WTC11 (cell line): ENCODE data around the gene RPL13A. TPM values are rescaled to one million over a fixed set of nuclear protein-coding genes. Genes with fewer than 3 reads are reported as not detected.

Source experiments
- ATAC-seq: fragments of 200-7000 bp; cut with Tn5 transposase; 2 replicates; pipeline ENCODE4 v1.10.0; 2021; ENCODE audit warnings: mild to moderate bottlenecking, moderate library complexity
- CTCF ChIA-PET: fragments of 300-600 bp; sonication (Branson Sonifier 250); formaldehyde crosslinking; loops from one replicate; lab custom pipeline; 2021; ENCODE audit warnings: antibody characterized with exemption; lab: Charles Lee
- POLR2A ChIA-PET: fragments of 350-600 bp; sonication (Branson Sonifier 250); formaldehyde crosslinking; loops from one replicate; lab custom pipeline; 2021; ENCODE audit warnings: antibody characterized with exemption; lab: Charles Lee
- DNase-seq: peaks from one replicate; pipeline ENCODE4 v3.0.0; 2021; ENCODE audit warnings: low spot score
- H3K27ac Mint-ChIP-seq: 2 replicates; pipeline ENCODE4 v1.8.0; 2021; ENCODE audit warnings: mixed read lengths
- H3K27me3 Mint-ChIP-seq: 2 replicates; pipeline ENCODE4 v1.8.0; 2021; ENCODE audit warnings: low read depth, mild to moderate bottlenecking, moderate library complexity, mixed read lengths
- H3K36me3 Mint-ChIP-seq: 2 replicates; pipeline ENCODE4 v1.8.0; 2021; ENCODE audit warnings: mixed read lengths
- H3K4me1 Mint-ChIP-seq: 2 replicates; pipeline ENCODE4 v1.8.0; 2022; ENCODE audit warnings: mixed read lengths
- H3K4me3 Mint-ChIP-seq: 2 replicates; pipeline ENCODE4 v1.8.0; 2021; ENCODE audit warnings: mild to moderate bottlenecking, moderate library complexity, mixed read lengths
- H3K9me3 Mint-ChIP-seq: 2 replicates; pipeline ENCODE4 v1.8.0; 2021; ENCODE audit warnings: mixed read lengths
- ELF4 ChIP-seq: sonication (generic); formaldehyde crosslinking; IDR thresholded peaks from 2 replicates; pipeline ENCODE4 v1.8.1; 2022; ENCODE audit warnings: low read depth, mild to moderate bottlenecking, moderate library complexity, missing genetic modification reagents
- ESRRA ChIP-seq: sonication (generic); formaldehyde crosslinking; IDR thresholded peaks from 2 replicates; pipeline ENCODE4 v1.8.1; 2022; ENCODE audit warnings: mild to moderate bottlenecking, missing genetic modification reagents, borderline replicate concordance
- GRHL2 ChIP-seq: fragments of 250-450 bp; sonication (Bioruptor Pico); IDR thresholded peaks from 2 replicates; pipeline ENCODE4 v1.8.0; 2022; ENCODE audit warnings: mild to moderate bottlenecking, moderate library complexity; ENCODE audit not compliant: insufficient replicate concordance, severe bottlenecking
- HMGXB4 ChIP-seq: sonication (generic); formaldehyde crosslinking; IDR thresholded peaks from 2 replicates; pipeline ENCODE4 v1.8.1; 2023; ENCODE audit warnings: mild to moderate bottlenecking, moderate library complexity, missing genetic modification reagents
- KAT7 ChIP-seq: sonication (generic); formaldehyde crosslinking; IDR thresholded peaks from 2 replicates; pipeline ENCODE4 v1.8.1; 2023; ENCODE audit warnings: missing genetic modification reagents, mild to moderate bottlenecking, borderline replicate concordance
- MXD4 ChIP-seq: fragments of 250-450 bp; sonication (Bioruptor Pico); IDR thresholded peaks from 2 replicates; pipeline ENCODE4 v1.8.0; 2021; ENCODE audit warnings: mild to moderate bottlenecking, moderate library complexity, borderline replicate concordance
- NR2C2 ChIP-seq: sonication (generic); formaldehyde crosslinking; IDR thresholded peaks from 2 replicates; pipeline ENCODE4 v1.8.0; 2022; ENCODE audit warnings: mild to moderate bottlenecking, missing genetic modification reagents
- RELA ChIP-seq: sonication (generic); formaldehyde crosslinking; IDR thresholded peaks from 2 replicates; pipeline ENCODE4 v1.8.1; 2022; ENCODE audit warnings: missing genetic modification reagents, mild to moderate bottlenecking, borderline replicate concordance
- SMAD4 ChIP-seq: sonication (generic); formaldehyde crosslinking; IDR thresholded peaks from 2 replicates; pipeline ENCODE4 v1.8.0; 2022; ENCODE audit warnings: mild to moderate bottlenecking, missing genetic modification reagents
- STAT6 ChIP-seq: sonication (generic); formaldehyde crosslinking; conservative IDR thresholded peaks from 2 replicates; pipeline ENCODE4 v1.8.1; 2023; ENCODE audit warnings: mild to moderate bottlenecking, low read depth, missing genetic modification reagents, moderate library complexity
- ZNF121 ChIP-seq: sonication (generic); formaldehyde crosslinking; IDR thresholded peaks from 2 replicates; pipeline ENCODE4 v1.8.0; 2023; ENCODE audit warnings: missing genetic modification reagents
- ZNF138 ChIP-seq: sonication (generic); formaldehyde crosslinking; conservative IDR thresholded peaks from 2 replicates; pipeline ENCODE4 v1.8.1; 2022; ENCODE audit warnings: mild to moderate bottlenecking, moderate library complexity, missing genetic modification reagents
- ZNF281 ChIP-seq: sonication (generic); formaldehyde crosslinking; IDR thresholded peaks from 2 replicates; pipeline ENCODE4 v1.8.0; 2023; ENCODE audit warnings: mild to moderate bottlenecking, missing genetic modification reagents
- ZNF396 ChIP-seq: fragments of 250-450 bp; sonication (Bioruptor Pico); IDR thresholded peaks from 2 replicates; pipeline ENCODE4 v1.8.0; 2021; ENCODE audit warnings: mild to moderate bottlenecking, moderate library complexity, borderline replicate concordance
- ZNF416 ChIP-seq: fragments of 250-450 bp; sonication (Bioruptor Pico); IDR thresholded peaks from 2 replicates; pipeline ENCODE4 v1.9.0; 2021; ENCODE audit warnings: mild to moderate bottlenecking, inconsistent platforms
- ZNF671 ChIP-seq: fragments of 250-450 bp; sonication (Bioruptor Pico); IDR thresholded peaks from 2 replicates; pipeline ENCODE4 v1.8.0; 2021; ENCODE audit warnings: mild to moderate bottlenecking
- ZSCAN18 ChIP-seq: fragments of 250-450 bp; sonication (Bioruptor Pico); IDR thresholded peaks from 2 replicates; pipeline ENCODE4 v2.1.2; 2022; ENCODE audit warnings: mild to moderate bottlenecking, moderate library complexity
- total RNA-seq: library from RNA; stranded (reverse); gene quantifications from 3 replicates; pipeline ENCODE4 v1.2.3, GENCODE V29; 2021
- TF ChIP-seq, protein P1 (sequence below): fragments of 250-450 bp; sonication (Bioruptor Pico); IDR thresholded peaks from 2 replicates; pipeline ENCODE4 v1.9.0; 2021; ENCODE audit warnings: moderate library complexity, mild to moderate bottlenecking, inconsistent platforms, borderline replicate concordance
- TF ChIP-seq, protein P2 (sequence below): sonication (generic); formaldehyde crosslinking; IDR thresholded peaks from 2 replicates; pipeline ENCODE4 v1.8.1; 2023; ENCODE audit warnings: mild to moderate bottlenecking, missing genetic modification reagents, moderate library complexity

RPL13A gene
- total RNA-seq, 1 experiment from 2014 or later = 3,861 TPM

- peaks cover 23% of the 10 kb centered on the region for H3K4me1 Mint-ChIP-seq
- H3K4me3 Mint-ChIP-seq = peak overlapping the region; percentile 63
- TF ChIP-seq ZNF138 (CRISPR knock-in tag) (no peak), ZNF671 (CRISPR knock-in tag) (no peak), SMAD4 (no peak), ZNF396 (CRISPR knock-in tag) (no peak), ELF4 (CRISPR knock-in tag) (no peak), KAT7 (CRISPR knock-in tag) (no peak), ZNF416 (CRISPR knock-in tag) (no peak), HMGXB4 (CRISPR knock-in tag) (no peak), GRHL2 (CRISPR knock-in tag) (no peak), NR2C2 (CRISPR knock-in tag) (no peak), RELA (CRISPR knock-in tag) (no peak), ZSCAN18 (CRISPR knock-in tag) (no peak), ZNF121 (CRISPR knock-in tag) (no peak), MXD4 (no peak), STAT6 (CRISPR knock-in tag) (no peak), ZNF281 (CRISPR knock-in tag) (no peak), ESRRA (CRISPR knock-in tag) (no peak)
- TF ChIP-seq, protein P1, sequence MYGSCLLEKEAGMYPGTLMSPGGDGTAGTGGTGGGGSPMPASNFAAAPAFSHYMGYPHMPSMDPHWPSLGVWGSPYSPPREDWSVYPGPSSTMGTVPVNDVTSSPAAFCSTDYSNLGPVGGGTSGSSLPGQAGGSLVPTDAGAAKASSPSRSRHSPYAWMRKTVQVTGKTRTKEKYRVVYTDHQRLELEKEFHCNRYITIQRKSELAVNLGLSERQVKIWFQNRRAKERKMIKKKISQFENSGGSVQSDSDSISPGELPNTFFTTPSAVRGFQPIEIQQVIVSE (CRISPR knock-in tag) = no peak
- TF ChIP-seq, protein P2, sequence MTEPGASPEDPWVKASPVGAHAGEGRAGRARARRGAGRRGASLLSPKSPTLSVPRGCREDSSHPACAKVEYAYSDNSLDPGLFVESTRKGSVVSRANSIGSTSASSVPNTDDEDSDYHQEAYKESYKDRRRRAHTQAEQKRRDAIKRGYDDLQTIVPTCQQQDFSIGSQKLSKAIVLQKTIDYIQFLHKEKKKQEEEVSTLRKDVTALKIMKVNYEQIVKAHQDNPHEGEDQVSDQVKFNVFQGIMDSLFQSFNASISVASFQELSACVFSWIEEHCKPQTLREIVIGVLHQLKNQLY (CRISPR knock-in tag) = no peak
- H3K27ac Mint-ChIP-seq = peak overlapping the region; percentile 50
- no peaks in the 10 kb centered on the region for H3K9me3 Mint-ChIP-seq
- POLR2A ChIA-PET = interaction anchor here (1.1 to 1.3 kb wide), 3 partner anchors 12 to 79 kb away, joined by 3 to 4 read pairs (median 4); partner anchors contain the start of gene DKKL1
- DNase-seq (no peak), ATAC-seq (no peak)
- peaks cover 54% of the 10 kb centered on the region for H3K27me3 Mint-ChIP-seq
- peaks cover 6% of the 10 kb centered on the region for H3K36me3 Mint-ChIP-seq
- CTCF ChIA-PET = interaction anchor here (0.6 to 2.8 kb wide), 20 partner anchors 10 to 243 kb away, joined by 3 to 34 read pairs (median 8); partner anchors contain the start of genes ALDH16A1, DKKL1, GFY and PIH1D1
Measured at GRCh38 chr19:49441960-49442350, 45.5 kb upstream of the RPL13A start.
